ENCODE measurements around the gene TANGO6.

The TANGO6 gene

DNA sequence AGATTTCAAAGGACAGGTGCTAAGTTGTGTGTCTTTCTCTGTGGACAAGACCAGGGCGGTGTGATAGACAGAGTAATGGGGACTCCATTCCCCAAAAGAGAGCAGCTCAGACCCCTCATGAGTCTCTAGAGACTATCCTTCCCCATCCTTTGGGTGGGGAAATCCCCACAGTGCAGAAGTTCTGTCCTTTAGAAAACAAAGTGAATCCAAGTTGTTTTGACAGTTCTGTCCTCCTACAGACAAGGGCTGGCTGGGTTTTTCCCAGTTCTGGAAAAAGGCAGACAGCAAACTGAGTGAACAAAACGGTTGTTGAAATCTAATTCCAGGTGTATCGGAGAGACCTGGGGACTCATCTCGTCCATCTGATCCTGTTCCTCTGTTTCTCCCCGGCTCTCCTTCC lies 251.2 kb downstream of the TANGO6 start:
- no peak overlapping the region for H3K4me3 ChIP-seq (ENCODE audit: low read length)
- TF ChIP-seq, protein P1, sequence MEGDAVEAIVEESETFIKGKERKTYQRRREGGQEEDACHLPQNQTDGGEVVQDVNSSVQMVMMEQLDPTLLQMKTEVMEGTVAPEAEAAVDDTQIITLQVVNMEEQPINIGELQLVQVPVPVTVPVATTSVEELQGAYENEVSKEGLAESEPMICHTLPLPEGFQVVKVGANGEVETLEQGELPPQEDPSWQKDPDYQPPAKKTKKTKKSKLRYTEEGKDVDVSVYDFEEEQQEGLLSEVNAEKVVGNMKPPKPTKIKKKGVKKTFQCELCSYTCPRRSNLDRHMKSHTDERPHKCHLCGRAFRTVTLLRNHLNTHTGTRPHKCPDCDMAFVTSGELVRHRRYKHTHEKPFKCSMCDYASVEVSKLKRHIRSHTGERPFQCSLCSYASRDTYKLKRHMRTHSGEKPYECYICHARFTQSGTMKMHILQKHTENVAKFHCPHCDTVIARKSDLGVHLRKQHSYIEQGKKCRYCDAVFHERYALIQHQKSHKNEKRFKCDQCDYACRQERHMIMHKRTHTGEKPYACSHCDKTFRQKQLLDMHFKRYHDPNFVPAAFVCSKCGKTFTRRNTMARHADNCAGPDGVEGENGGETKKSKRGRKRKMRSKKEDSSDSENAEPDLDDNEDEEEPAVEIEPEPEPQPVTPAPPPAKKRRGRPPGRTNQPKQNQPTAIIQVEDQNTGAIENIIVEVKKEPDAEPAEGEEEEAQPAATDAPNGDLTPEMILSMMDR (IDR thresholded peaks at IDR 0.05; ENCODE audit: low read depth, low read length, poor library complexity, severe bottlenecking) = no peak
- TF ChIP-seq EZH2phosphoT487 (IDR thresholded peaks at IDR 0.05; ENCODE audit: borderline replicate concordance, low read length) = no peak
- no peaks in the 10 kb centered on the region for H3F3A ChIP-seq (ENCODE audit: control insufficient read depth, insufficient read depth)
- no peaks in the 10 kb centered on the region for H4K20me1 ChIP-seq (ENCODE audit: control insufficient read depth, insufficient read depth, low read depth, low read length)
- no peak overlapping the region for H3K27ac ChIP-seq (ENCODE audit: low read depth, low read length)
- H3K4me1 ChIP-seq (ENCODE audit: control insufficient read depth, low read length) = no peaks in the 10 kb centered on the region
- H3K27me3 ChIP-seq (ENCODE audit: control insufficient read depth, low read length) = no peaks in the 10 kb centered on the region
- H3K9me3 ChIP-seq (ENCODE audit: control insufficient read depth, insufficient read depth, low read length) = no peaks in the 10 kb centered on the region
- H3K4me2 ChIP-seq (ENCODE audit: low read length) = no peak overlapping the region
- H3K36me3 ChIP-seq (ENCODE audit: control insufficient read depth, low read length) = no peaks in the 10 kb centered on the region
- H3K79me2 ChIP-seq (ENCODE audit: control insufficient read depth, low read length) = no peaks in the 10 kb centered on the region
- no peaks in the 10 kb centered on the region for H3K9me2 ChIP-seq (replicated peaks; ENCODE audit: control insufficient read depth, low read length)

DNA sequence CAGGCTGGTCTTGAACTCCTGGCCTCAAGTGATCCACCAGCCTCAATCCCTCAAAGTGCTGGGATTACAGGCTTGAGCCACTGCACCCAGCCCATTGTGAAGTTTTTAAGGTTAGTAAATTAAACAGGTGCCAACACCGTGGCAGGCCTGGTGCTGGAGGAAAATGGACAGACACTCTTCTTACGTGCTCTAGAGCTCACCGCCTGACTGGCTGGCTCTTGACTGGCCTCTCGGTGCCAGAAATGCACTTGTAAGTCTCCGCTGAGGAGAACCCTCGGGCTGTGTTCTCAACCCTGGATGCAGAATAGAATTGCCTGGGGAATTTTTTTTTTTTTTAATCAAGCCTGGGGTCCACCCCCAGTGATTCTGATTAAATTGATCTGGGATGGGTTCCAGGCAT lies 251.9 kb downstream of the TANGO6 start:
- Histone ChIP-seq H3K36me3 (ENCODE audit: control insufficient read depth, low read length) (no peaks in the 10 kb centered on the region), H3K4me2 (ENCODE audit: low read length) (no peak overlapping the region), H3F3A (ENCODE audit: control insufficient read depth, insufficient read depth) (no peaks in the 10 kb centered on the region), H3K4me1 (ENCODE audit: control insufficient read depth, low read length) (no peaks in the 10 kb centered on the region), H3K79me2 (ENCODE audit: control insufficient read depth, low read length) (no peaks in the 10 kb centered on the region), H3K9me2 (replicated peaks; ENCODE audit: control insufficient read depth, low read length) (no peaks in the 10 kb centered on the region), H3K27ac (ENCODE audit: low read depth, low read length) (no peak overlapping the region), H3K27me3 (ENCODE audit: control insufficient read depth, low read length) (no peaks in the 10 kb centered on the region), H4K20me1 (ENCODE audit: control insufficient read depth, insufficient read depth, low read depth, low read length) (no peaks in the 10 kb centered on the region), H3K9me3 (ENCODE audit: control insufficient read depth, insufficient read depth, low read length) (no peaks in the 10 kb centered on the region), H3K4me3 (ENCODE audit: low read length) (no peak overlapping the region)
- TF ChIP-seq EZH2phosphoT487 (IDR thresholded peaks at IDR 0.05; ENCODE audit: borderline replicate concordance, low read length) = no peak
- TF ChIP-seq, protein P1 (IDR thresholded peaks at IDR 0.05; ENCODE audit: low read depth, low read length, poor library complexity, severe bottlenecking) = no peak

DNA sequence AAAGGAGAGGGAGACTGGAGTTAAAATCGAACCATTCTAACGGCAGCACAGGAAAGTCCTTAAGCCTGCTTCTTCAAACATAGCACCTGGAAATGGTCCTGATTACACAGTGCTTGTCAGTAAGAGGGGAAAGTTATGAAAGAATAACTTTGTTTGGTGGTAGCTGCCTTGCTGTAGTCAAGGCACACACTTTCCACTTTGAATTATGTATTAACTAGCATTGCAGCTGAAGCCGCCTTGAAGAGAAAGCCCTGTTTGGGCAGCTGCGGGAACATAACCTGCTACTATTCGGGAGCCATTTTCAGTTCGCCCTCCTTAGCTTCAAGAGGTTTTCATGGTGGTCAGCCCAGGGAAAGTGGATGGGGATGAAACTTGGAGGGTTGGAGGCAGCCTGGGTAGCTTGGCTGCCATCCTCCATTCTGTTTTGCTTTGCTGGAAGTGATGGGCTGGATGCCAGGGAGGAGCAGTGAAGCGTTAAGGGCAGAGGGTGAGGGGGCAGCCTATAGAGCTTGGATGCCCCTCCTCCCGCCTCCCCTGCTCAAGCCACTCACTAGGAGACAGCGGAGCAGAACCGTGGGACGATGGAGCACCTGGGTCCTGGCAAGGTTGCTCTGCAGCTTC lies 256.9 kb downstream of the TANGO6 start:
- Histone ChIP-seq H4K20me1 (ENCODE audit: control insufficient read depth, insufficient read depth, low read depth, low read length) (no peaks in the 10 kb centered on the region), H3F3A (ENCODE audit: control insufficient read depth, insufficient read depth) (no peaks in the 10 kb centered on the region), H3K27ac (ENCODE audit: low read depth, low read length) (no peak overlapping the region), H3K9me3 (ENCODE audit: control insufficient read depth, insufficient read depth, low read length) (no peaks in the 10 kb centered on the region), H3K9me2 (replicated peaks; ENCODE audit: control insufficient read depth, low read length) (no peaks in the 10 kb centered on the region), H3K4me2 (ENCODE audit: low read length) (no peak overlapping the region), H3K79me2 (ENCODE audit: control insufficient read depth, low read length) (no peaks in the 10 kb centered on the region), H3K36me3 (ENCODE audit: control insufficient read depth, low read length) (no peaks in the 10 kb centered on the region), H3K4me3 (ENCODE audit: low read length) (no peak overlapping the region), H3K4me1 (ENCODE audit: control insufficient read depth, low read length) (no peaks in the 10 kb centered on the region), H3K27me3 (ENCODE audit: control insufficient read depth, low read length) (peaks cover 19% of the 10 kb centered on the region)
- TF ChIP-seq EZH2phosphoT487 (IDR thresholded peaks at IDR 0.05; ENCODE audit: borderline replicate concordance, low read length) = no peak
- TF ChIP-seq, protein P1 (IDR thresholded peaks at IDR 0.05; ENCODE audit: low read depth, low read length, poor library complexity, severe bottlenecking) = no peak

Measured in DOHH2 (cell line).